ENCODE results near the gene TBC1D1.

Gene TBC1D1

GRCh38 chr4:38075370-38076152, 184.7 kb downstream of the TBC1D1 start:
- peak; percentile 54; the same call in 1 of the 2 replicates for TF ChIP-seq ISL1 (CRISPR knock-in tag; IDR thresholded peaks at IDR 0.05)
- no peak for TF ChIP-seq CSDC2 (CRISPR knock-in tag; IDR thresholded peaks at IDR 0.05)
- no peak for TF ChIP-seq POU6F1 (CRISPR knock-in tag; IDR thresholded peaks at IDR 0.05; ENCODE audit: borderline replicate concordance, low read depth)
- TF ChIP-seq ARNTL (CRISPR knock-in tag; IDR thresholded peaks at IDR 0.05; ENCODE audit: borderline replicate concordance, low read depth), result no peak
- ATAC-seq, result no peak

- ATAC-seq, result no peak
- no peak for TF ChIP-seq POU6F1 (CRISPR knock-in tag; IDR thresholded peaks at IDR 0.05; ENCODE audit: borderline replicate concordance, low read depth)
- no peak for TF ChIP-seq RARB (CRISPR knock-in tag; IDR thresholded peaks at IDR 0.05)
- no peak for TF ChIP-seq ZNF70 (CRISPR knock-in tag; IDR thresholded peaks at IDR 0.05)
- no peak for TF ChIP-seq ZNF565 (CRISPR knock-in tag; conservative IDR thresholded peaks at IDR 0.05; ENCODE audit: low read depth)
- TF ChIP-seq ARNTL (CRISPR knock-in tag; IDR thresholded peaks at IDR 0.05; ENCODE audit: borderline replicate concordance, low read depth), result no peak
- TF ChIP-seq ZC3H10 (CRISPR knock-in tag; IDR thresholded peaks at IDR 0.05), result no peak
- no peak for TF ChIP-seq ISL1 (CRISPR knock-in tag; IDR thresholded peaks at IDR 0.05)
- no peak for TF ChIP-seq ZNF8 (CRISPR knock-in tag; IDR thresholded peaks at IDR 0.05)
- TF ChIP-seq ZFP30 (CRISPR knock-in tag; IDR thresholded peaks at IDR 0.05), result no peak
- TF ChIP-seq ZFP3 (CRISPR knock-in tag; IDR thresholded peaks at IDR 0.05), result no peak
- no peak for TF ChIP-seq SNAI2 (CRISPR knock-in tag; IDR thresholded peaks at IDR 0.05)
- TF ChIP-seq TSHZ2 (CRISPR knock-in tag; IDR thresholded peaks at IDR 0.05), result no peak
- TF ChIP-seq GLIS3 (CRISPR knock-in tag; IDR thresholded peaks at IDR 0.05), result no peak
- no peak for TF ChIP-seq PPARA (CRISPR knock-in tag; IDR thresholded peaks at IDR 0.05; ENCODE audit: borderline replicate concordance)
- no peak for TF ChIP-seq PATZ1 (CRISPR knock-in tag; IDR thresholded peaks at IDR 0.05; ENCODE audit: borderline replicate concordance)
- no peak for TF ChIP-seq CREB5 (CRISPR knock-in tag; IDR thresholded peaks at IDR 0.05; ENCODE audit: low read depth)
- no peak for TF ChIP-seq TCF4 (CRISPR knock-in tag; IDR thresholded peaks at IDR 0.05; ENCODE audit: borderline replicate concordance)
Observed at GRCh38 chr4:38076153-38076669, 185.3 kb downstream of the TBC1D1 start.

GRCh38 chr4:38077791-38078489, 187.1 kb downstream of the TBC1D1 start:
- no peak for ATAC-seq
- no peak for TF ChIP-seq TSHZ2 (CRISPR knock-in tag; IDR thresholded peaks at IDR 0.05)
- TF ChIP-seq ZNF8 (CRISPR knock-in tag; IDR thresholded peaks at IDR 0.05), result no peak
- TF ChIP-seq ZC3H10 (CRISPR knock-in tag; IDR thresholded peaks at IDR 0.05), result no peak
- TF ChIP-seq TOX (CRISPR knock-in tag; IDR thresholded peaks at IDR 0.05; ENCODE audit: borderline replicate concordance), result no peak
- TF ChIP-seq ZFP3 (CRISPR knock-in tag; IDR thresholded peaks at IDR 0.05), result no peak
- no peak for TF ChIP-seq PATZ1 (CRISPR knock-in tag; IDR thresholded peaks at IDR 0.05; ENCODE audit: borderline replicate concordance)
- no peak for TF ChIP-seq ZNF565 (CRISPR knock-in tag; conservative IDR thresholded peaks at IDR 0.05; ENCODE audit: low read depth)
- no peak for TF ChIP-seq SNAI2 (CRISPR knock-in tag; IDR thresholded peaks at IDR 0.05)
- TF ChIP-seq ESRRG (CRISPR knock-in tag; IDR thresholded peaks at IDR 0.05), result no peak
- no peak for TF ChIP-seq PPARA (CRISPR knock-in tag; IDR thresholded peaks at IDR 0.05; ENCODE audit: borderline replicate concordance)
- TF ChIP-seq TCF4 (CRISPR knock-in tag; IDR thresholded peaks at IDR 0.05; ENCODE audit: borderline replicate concordance), result no peak
- TF ChIP-seq RARB (CRISPR knock-in tag; IDR thresholded peaks at IDR 0.05), result no peak
